HG02970 (cell line): ENCODE data around the gene LYPD6B.

ENCODE experiments used
- ATAC-seq: cut with Tn5 transposase; IDR thresholded peaks from one replicate; pipeline ENCODE4 v1.9.1; 2021; ENCODE audit warnings: mild to moderate bottlenecking, moderate library complexity, moderate number of reproducible peaks; ENCODE audit not compliant: unreplicated experiment, low FRiP score

The LYPD6B gene

GRCh38 chr2:149183187-149183586, 144.7 kb downstream of the LYPD6B start:
- no peak for ATAC-seq

GRCh38 chr2:149184991-149185390, 146.5 kb downstream of the LYPD6B start:
- ATAC-seq = no peak

- ATAC-seq = no peak
Observed at GRCh38 chr2:149185942-149186490, 147.5 kb downstream of the LYPD6B start.

GRCh38 chr2:149187057-149187456, 148.6 kb downstream of the LYPD6B start:
- no peak for ATAC-seq

GRCh38 chr2:149188291-149188690, 149.8 kb downstream of the LYPD6B start:
- no peak for ATAC-seq

GRCh38 chr2:149189769-149190168, 151.3 kb downstream of the LYPD6B start:
- no peak for ATAC-seq

- ATAC-seq = no peak
Observed at GRCh38 chr2:149191915-149192314, 153.4 kb downstream of the LYPD6B start.

- no peak for ATAC-seq
Observed at GRCh38 chr2:149192427-149192826, 153.9 kb downstream of the LYPD6B start.

- no peak for ATAC-seq
Observed at GRCh38 chr2:149200109-149200520, 161.6 kb downstream of the LYPD6B start.

GRCh38 chr2:149204686-149205085, 166.2 kb downstream of the LYPD6B start:
- ATAC-seq = no peak

GRCh38 chr2:149205143-149205542, 166.6 kb downstream of the LYPD6B start:
- no peak for ATAC-seq

GRCh38 chr2:149213764-149214493, 175.4 kb downstream of the LYPD6B start:
- ATAC-seq = no peak

GRCh38 chr2:149218497-149218896, 180.0 kb downstream of the LYPD6B start:
- ATAC-seq = no peak

GRCh38 chr2:149219856-149220255, 181.4 kb downstream of the LYPD6B start:
- no peak for ATAC-seq

- ATAC-seq = no peak
Observed at GRCh38 chr2:149221002-149221401, 182.5 kb downstream of the LYPD6B start.

- no peak for ATAC-seq
Observed at GRCh38 chr2:149221898-149222297, 183.4 kb downstream of the LYPD6B start.

GRCh38 chr2:149223472-149224095, 185.1 kb downstream of the LYPD6B start:
- ATAC-seq = no peak

GRCh38 chr2:149224543-149224942, 186.0 kb downstream of the LYPD6B start:
- ATAC-seq = no peak

- no peak for ATAC-seq
Observed at GRCh38 chr2:149225446-149225845, 186.9 kb downstream of the LYPD6B start.

- no peak for ATAC-seq
Observed at GRCh38 chr2:149226790-149227189, 188.3 kb downstream of the LYPD6B start.

- ATAC-seq = no peak
Observed at GRCh38 chr2:149235816-149236375, 197.4 kb downstream of the LYPD6B start.

GRCh38 chr2:149236410-149236809, 197.9 kb downstream of the LYPD6B start:
- no peak for ATAC-seq
